Progenitor cell of endocrine pancreas (in vitro differentiated cells): ENCODE results near the gene MSI2. TPM values are rescaled to one million over a fixed set of nuclear protein-coding genes. Genes with fewer than 3 reads are reported as not detected.

ENCODE experiments used
- DNase-seq: peaks from one replicate; pipeline ENCODE4 v3.0.0; 2021; ENCODE audit warnings: low spot score; ENCODE audit not compliant: unreplicated experiment
- H3K27ac Mint-ChIP-seq: 2 replicates; pipeline ENCODE4 v1.8.0; 2021; ENCODE audit warnings: mild to moderate bottlenecking, moderate library complexity, mixed read lengths
- H3K27me3 Mint-ChIP-seq: 2 replicates; pipeline ENCODE4 v1.8.0; 2021; ENCODE audit warnings: mixed read lengths
- H3K36me3 Mint-ChIP-seq: 2 replicates; pipeline ENCODE4 v1.8.0; 2022; ENCODE audit warnings: mixed read lengths; ENCODE audit not compliant: insufficient read depth
- H3K4me1 Mint-ChIP-seq: 2 replicates; pipeline ENCODE4 v1.8.0; 2021; ENCODE audit warnings: low read depth, mixed read lengths
- H3K4me3 Mint-ChIP-seq: 2 replicates; pipeline ENCODE4 v1.8.0; 2021; ENCODE audit warnings: low read depth, mild to moderate bottlenecking, moderate library complexity, mixed read lengths
- H3K9me3 Mint-ChIP-seq: 2 replicates; pipeline ENCODE4 v1.8.0; 2021; ENCODE audit warnings: low read depth, mixed read lengths
- CTCF ChIP-seq: fragments of 200-600 bp; sonication (generic); IDR thresholded peaks from one replicate; pipeline ENCODE4 v1.5.0; 2021; ENCODE audit warnings: antibody characterized with exemption, mild to moderate bottlenecking; ENCODE audit not compliant: unreplicated experiment
- total RNA-seq: library from RNA; stranded (reverse); gene quantifications from 2 replicates; pipeline ENCODE4 v1.2.1, GENCODE V29; 2021

The MSI2 gene
- total RNA-seq, 1 donor from 2014 or later = 164 TPM

GRCh38 chr17:57279432-57279831 is 23.1 kb downstream of the MSI2 start:
- Mint-ChIP-seq H3K4me3 (no peak overlapping the region), H3K27ac (no peak overlapping the region), H3K9me3 (no peaks in the 10 kb centered on the region), H3K27me3 (no peaks in the 10 kb centered on the region), H3K36me3 (peaks cover 33% of the 10 kb centered on the region), H3K4me1 (peaks cover 23% of the 10 kb centered on the region)
- DNase-seq = no peak
- TF ChIP-seq CTCF = no peak

DNA sequence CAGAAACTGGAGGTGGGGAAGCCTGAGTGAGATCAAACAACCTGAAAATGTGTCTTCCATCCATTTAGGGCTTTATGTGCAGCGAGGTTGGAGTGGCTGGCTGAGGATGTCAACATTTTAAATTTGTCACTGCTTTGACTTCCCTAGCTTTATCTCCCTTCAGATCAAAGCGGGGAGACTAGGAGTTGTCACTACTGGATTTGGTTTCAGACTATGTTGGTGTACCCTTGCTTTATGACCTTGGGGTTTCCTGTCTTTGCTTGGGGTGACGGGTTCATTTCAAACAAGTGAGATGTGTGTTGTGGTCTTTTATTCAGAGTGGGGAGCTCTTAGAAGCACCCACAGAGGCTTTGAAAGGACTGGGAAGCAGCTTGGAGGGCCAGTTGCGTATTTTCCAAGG is 25.6 kb downstream of the MSI2 start:
- Mint-ChIP-seq H3K27ac (peak overlapping the region; percentile 70), H3K36me3 (peaks cover 21% of the 10 kb centered on the region), H3K27me3 (no peaks in the 10 kb centered on the region), H3K9me3 (no peaks in the 10 kb centered on the region), H3K4me3 (no peak overlapping the region), H3K4me1 (peaks cover 45% of the 10 kb centered on the region)
- TF ChIP-seq CTCF = no peak
- no peak for DNase-seq

DNA sequence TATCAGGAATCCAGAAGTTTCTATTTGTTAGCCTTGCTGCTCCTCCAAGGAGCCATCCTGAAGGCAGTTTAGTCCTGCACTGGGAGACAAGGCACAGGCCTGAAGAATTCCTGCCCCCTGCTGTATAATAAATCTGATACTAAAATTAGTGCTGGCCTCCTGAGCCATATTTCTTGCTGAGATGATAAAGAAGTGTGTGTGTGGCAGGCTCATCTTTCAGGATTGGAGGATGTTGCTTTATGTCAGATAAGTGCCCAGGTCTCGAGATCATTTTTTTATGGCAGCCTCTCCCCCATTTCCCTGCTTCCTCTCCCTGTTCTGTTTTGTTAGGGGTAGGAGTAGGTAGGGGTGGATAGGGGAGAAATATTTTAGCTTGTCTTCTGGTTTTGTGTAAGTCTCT is 26.0 kb downstream of the MSI2 start:
- no peak for DNase-seq
- Mint-ChIP-seq H3K4me3 (no peak overlapping the region), H3K9me3 (no peaks in the 10 kb centered on the region), H3K27ac (no peak overlapping the region), H3K27me3 (no peaks in the 10 kb centered on the region), H3K36me3 (peaks cover 21% of the 10 kb centered on the region), H3K4me1 (peaks cover 48% of the 10 kb centered on the region)
- TF ChIP-seq CTCF = no peak

DNA sequence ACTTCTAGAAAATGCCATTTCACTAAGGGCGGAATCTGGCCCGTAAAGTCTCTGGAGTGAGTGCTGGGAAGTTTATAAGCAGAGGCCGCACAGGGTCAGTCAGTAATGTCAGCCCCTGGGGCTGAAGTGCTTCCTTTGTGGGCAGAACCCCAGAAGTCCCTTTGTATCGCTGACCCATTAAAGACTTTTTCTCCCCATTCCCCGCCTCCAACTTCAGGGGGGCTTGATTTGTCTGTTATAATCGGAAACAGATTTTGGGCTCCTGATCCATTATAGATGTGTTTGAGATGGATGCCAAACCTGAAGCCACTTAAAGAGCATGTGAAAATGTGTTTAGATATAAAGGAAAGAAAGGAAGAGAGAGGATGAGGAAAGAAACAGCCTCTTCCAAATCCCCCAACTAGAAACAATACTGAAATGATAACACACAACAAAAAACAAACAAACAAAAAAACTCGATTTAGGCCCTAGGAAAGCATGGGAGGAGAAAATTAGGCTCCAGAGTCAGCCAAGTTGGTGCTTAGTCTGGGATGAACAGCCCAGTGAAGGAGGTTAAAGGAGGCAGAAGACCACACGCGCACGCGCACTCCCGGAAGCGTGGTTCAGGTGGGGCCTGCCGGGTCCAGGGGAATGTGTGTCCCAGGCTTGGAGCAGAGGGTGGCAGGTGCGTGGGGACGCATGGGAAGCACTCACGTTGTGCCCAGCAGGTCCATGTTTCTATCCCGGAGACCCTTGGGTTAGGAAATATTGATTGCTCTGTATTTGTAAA is 27.1 kb downstream of the MSI2 start:
- TF ChIP-seq CTCF = no peak
- Mint-ChIP-seq H3K36me3 (peaks cover 15% of the 10 kb centered on the region), H3K9me3 (no peaks in the 10 kb centered on the region), H3K4me3 (no peak overlapping the region), H3K27me3 (no peaks in the 10 kb centered on the region), H3K4me1 (peaks cover 58% of the 10 kb centered on the region), H3K27ac (peak overlapping the region; percentile 67)
- DNase-seq = no peak

- Mint-ChIP-seq H3K27ac (peak overlapping the region; percentile 82), H3K27me3 (no peaks in the 10 kb centered on the region), H3K4me3 (peak overlapping the region; percentile 3), H3K9me3 (no peaks in the 10 kb centered on the region), H3K36me3 (peaks cover 11% of the 10 kb centered on the region), H3K4me1 (peaks cover 63% of the 10 kb centered on the region)
- no peak for TF ChIP-seq CTCF
- no peak for DNase-seq
These were observed 28.3 kb downstream of the MSI2 start for GRCh38 chr17:57284583-57284982.
